Measurements from ENCODE around the gene CPSF7.

The CPSF7 gene

DNA sequence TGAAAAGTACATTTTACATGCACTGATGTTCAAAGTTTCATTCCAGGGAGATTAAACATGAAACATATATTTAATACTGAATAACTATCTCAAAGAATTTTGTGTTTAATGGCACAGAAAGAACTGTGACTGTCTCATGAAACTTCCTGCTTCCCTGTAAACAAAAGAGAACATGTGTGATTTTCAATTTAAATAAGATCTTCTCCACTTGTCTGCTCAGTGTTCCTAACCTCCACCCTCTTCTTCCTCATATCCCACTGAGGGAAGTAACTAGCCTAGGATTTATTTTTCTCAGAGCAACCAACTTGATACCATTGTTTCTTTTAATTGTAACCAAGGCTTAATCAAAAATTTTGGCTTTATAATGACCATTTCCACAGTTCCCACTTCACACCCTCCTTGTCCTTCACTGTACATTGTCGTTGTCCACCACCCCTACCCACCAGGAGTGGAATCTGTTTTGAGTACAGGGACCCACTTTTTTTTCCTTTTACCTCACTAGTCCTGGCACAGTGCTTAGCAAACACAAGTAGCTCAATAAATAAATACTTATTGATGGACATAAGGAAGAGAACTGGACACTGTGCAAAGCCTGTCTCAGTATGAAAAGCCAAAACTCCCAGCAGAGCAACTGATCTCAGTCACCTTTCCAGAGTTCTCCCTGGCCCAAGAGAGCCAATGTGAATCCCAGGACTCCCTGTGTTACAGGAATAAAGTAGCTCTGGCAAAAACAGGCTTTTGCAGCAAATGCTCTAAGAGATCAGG is 4.2 kb downstream of the CPSF7 start:
- ChIA-PET POLR2A (no interaction called here), CTCF (interaction anchor here (0.9 to 3.4 kb wide), 5 partner anchors 10 to 116 kb away, joined by 3 to 11 read pairs (median 4); no protein-coding TSS in a partner anchor)
- DNase-seq (ENCODE audit: extremely low spot score), result no peak
- TF ChIP-seq, protein P1, sequence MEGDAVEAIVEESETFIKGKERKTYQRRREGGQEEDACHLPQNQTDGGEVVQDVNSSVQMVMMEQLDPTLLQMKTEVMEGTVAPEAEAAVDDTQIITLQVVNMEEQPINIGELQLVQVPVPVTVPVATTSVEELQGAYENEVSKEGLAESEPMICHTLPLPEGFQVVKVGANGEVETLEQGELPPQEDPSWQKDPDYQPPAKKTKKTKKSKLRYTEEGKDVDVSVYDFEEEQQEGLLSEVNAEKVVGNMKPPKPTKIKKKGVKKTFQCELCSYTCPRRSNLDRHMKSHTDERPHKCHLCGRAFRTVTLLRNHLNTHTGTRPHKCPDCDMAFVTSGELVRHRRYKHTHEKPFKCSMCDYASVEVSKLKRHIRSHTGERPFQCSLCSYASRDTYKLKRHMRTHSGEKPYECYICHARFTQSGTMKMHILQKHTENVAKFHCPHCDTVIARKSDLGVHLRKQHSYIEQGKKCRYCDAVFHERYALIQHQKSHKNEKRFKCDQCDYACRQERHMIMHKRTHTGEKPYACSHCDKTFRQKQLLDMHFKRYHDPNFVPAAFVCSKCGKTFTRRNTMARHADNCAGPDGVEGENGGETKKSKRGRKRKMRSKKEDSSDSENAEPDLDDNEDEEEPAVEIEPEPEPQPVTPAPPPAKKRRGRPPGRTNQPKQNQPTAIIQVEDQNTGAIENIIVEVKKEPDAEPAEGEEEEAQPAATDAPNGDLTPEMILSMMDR (IDR thresholded peaks at IDR 0.05; ENCODE audit: control extremely low read depth, extremely low read depth, low read depth, missing control alignments), result no peak

DNA sequence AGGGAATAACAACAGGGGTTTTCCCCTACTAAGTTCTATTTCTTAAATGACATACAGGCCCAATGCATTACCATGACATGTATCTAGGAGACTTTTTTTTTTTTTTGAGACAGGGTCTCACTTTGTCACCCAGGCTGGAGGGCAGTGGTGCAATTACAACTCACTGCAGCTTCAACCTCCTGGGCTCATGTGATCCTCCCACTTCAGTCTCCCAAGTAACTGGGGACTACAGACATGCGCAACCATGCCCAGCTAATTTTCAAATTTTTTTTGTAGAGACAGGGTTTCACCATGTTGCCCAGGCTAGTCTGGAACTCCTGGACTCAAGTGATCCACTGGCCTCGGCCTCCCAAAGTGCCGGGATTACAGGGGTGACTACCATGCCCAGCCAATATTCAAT is 7.5 kb downstream of the CPSF7 start:
- no peak for DNase-seq (ENCODE audit: extremely low spot score)
- ChIA-PET CTCF (interaction anchor here (0.8 to 1.9 kb wide), 3 partner anchors 13 to 86 kb away, joined by 3 to 7 read pairs (median 4); no protein-coding TSS in a partner anchor), POLR2A (no interaction called here)
- TF ChIP-seq, protein P1 (IDR thresholded peaks at IDR 0.05; ENCODE audit: control extremely low read depth, extremely low read depth, low read depth, missing control alignments), result no peak

DNA sequence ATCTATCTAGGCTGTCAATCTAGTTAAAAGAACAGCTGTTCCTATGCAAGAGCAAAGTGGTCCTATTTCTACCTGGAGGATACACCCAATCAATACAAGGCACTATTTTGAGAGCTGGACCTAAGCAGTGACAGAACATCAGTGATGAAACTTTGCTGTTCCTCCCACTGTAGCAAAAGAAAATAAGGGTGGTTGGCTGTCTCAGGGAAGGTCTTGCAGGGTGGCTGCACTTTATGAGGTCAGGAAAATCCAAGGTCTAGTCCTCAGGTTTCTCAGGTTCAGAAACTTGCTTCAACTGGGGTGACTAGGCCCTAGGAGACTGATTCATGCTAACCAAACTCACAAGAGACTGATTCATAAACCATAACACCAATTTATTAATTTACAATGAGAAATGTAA is 11.6 kb downstream of the CPSF7 start:
- POLR2A ChIA-PET, result no interaction called here
- DNase-seq (ENCODE audit: extremely low spot score), result no peak
- TF ChIP-seq, protein P1 (IDR thresholded peaks at IDR 0.05; ENCODE audit: control extremely low read depth, extremely low read depth, low read depth, missing control alignments), result no peak
- CTCF ChIA-PET, result interaction anchor here (0.9 to 1.3 kb wide), 5 partner anchors 9 to 315 kb away, joined by 3 to 5 read pairs (median 4); no protein-coding TSS in a partner anchor

DNA sequence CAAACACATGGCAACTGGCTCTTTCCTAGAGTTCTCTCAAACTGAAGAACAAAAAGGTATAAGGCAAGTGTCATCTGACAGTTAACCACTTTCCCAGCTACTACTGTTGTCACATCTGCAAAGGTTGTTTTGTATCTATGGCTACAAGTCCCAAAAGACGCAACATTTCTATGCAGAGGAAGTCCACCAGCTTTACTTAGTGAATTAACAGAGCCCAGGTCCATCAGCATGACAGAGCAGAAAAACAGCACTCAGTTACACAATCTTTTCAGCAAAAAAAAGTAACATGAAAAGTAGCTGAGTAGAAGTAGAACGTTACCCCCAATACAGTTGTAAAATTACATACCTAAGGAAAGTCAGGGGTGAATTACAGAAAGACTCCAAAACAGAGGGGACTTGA is 12.1 kb downstream of the CPSF7 start:
- ChIA-PET POLR2A (no interaction called here), CTCF (interaction anchor here (1.1 to 1.3 kb wide), 4 partner anchors 9 to 316 kb away, joined by 3 to 5 read pairs (median 4); no protein-coding TSS in a partner anchor)
- DNase-seq (ENCODE audit: extremely low spot score), result no peak
- TF ChIP-seq, protein P1 (IDR thresholded peaks at IDR 0.05; ENCODE audit: control extremely low read depth, extremely low read depth, low read depth, missing control alignments), result no peak

DNA sequence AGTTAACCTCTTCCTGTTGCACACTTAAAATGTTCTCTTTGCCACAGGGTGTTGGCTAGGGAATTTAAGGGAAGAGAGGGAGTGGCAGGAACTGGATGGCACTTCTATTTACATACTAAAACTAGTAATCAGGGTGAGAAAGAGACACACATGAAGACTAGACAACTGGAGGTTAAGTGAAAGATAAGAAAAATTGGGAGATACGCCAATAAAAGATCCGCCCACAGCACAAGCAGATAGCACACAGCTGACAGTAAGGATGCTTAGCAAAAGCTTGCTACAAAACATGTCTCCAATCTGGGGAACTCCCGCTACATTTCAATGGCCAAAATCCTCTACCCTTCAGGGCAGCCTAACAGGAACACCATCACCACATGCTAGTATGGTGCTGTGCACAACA is 12.8 kb downstream of the CPSF7 start:
- TF ChIP-seq, protein P1 (IDR thresholded peaks at IDR 0.05; ENCODE audit: control extremely low read depth, extremely low read depth, low read depth, missing control alignments), result no peak
- ChIA-PET POLR2A (no interaction called here), CTCF (interaction anchor here (0.9 to 1.2 kb wide), 3 partner anchors 8 to 81 kb away, joined by 3 to 5 read pairs (median 3); no protein-coding TSS in a partner anchor)
- DNase-seq (ENCODE audit: extremely low spot score), result no peak

DNA sequence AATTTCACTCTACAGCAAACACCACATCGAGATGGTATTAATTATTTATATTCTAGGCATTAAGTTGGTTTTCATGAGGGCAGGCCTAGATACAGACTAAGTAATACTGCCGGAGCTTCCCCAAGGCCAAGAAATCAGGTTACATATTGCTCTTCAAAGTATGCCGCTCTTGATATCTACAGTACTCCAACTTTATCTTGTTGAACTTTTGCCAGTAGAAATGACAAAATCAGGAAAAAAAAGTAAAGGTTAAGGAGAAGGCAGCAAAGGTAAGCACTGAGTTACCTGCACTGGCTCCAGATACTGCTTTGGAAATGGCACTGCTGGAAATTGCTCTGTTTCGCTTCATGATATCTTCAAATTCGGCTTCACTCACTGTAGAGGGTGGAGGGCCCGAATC is 14.4 kb downstream of the CPSF7 start:
- CTCF ChIA-PET, result no interaction called here

More for the DNA sequence above, 14.4 kb downstream of the CPSF7 start:
- POLR2A ChIA-PET, result no interaction called here
- TF ChIP-seq, protein P1 (IDR thresholded peaks at IDR 0.05; ENCODE audit: control extremely low read depth, extremely low read depth, low read depth, missing control alignments), result no peak
- DNase-seq (ENCODE audit: extremely low spot score), result no peak

All from GM10248 (cell line).